SH-SY5Y (cell line): ENCODE data around the gene RUNX3.

Experiments used
- GATA2 ChIP-seq: IDR thresholded peaks from 2 replicates; pipeline ENCODE4 v1.6.1; 2011; ENCODE audit warnings: mild to moderate bottlenecking, low read depth, low read length
- GATA3 ChIP-seq: IDR thresholded peaks from 2 replicates; pipeline ENCODE4 v1.6.1; 2011; ENCODE audit warnings: low read depth, mild to moderate bottlenecking, low read length, moderate library complexity

- TF ChIP-seq GATA2 (no peak), GATA3 (no peak)
Observed at GRCh38 chr1:24921938-24922662, 8.0 kb downstream of the RUNX3 start.
